Liver (tissue), 3 donors: Measurements from ENCODE around the gene TMEM204.

ENCODE experiments used
- RAD21 ChIP-seq, 2 donors: IDR thresholded peaks; 2 replicates each; pipeline ENCODE4 v1.6.1; 2016; ENCODE audit warnings: antibody characterized with exemption in 2 of 2, mild to moderate bottlenecking in 2 of 2
- RXRA ChIP-seq, 2 donors: IDR thresholded peaks; 2 replicates each; pipeline ENCODE4 v1.6.1; 2017 to 2018; ENCODE audit warnings: antibody characterized with exemption in 2 of 2, mild to moderate bottlenecking in 1 of 2
- SP1 ChIP-seq: IDR thresholded peaks from 2 replicates; pipeline ENCODE4 v1.6.1; 2018; ENCODE audit warnings: antibody characterized with exemption, mild to moderate bottlenecking
- TAF1 ChIP-seq: conservative IDR thresholded peaks from 2 replicates; pipeline ENCODE4 v1.6.1; 2016; ENCODE audit warnings: antibody characterized with exemption, mild to moderate bottlenecking
- YY1 ChIP-seq: IDR thresholded peaks from 2 replicates; pipeline ENCODE4 v1.6.1; 2016; ENCODE audit warnings: antibody characterized with exemption, mild to moderate bottlenecking
- ZBTB33 ChIP-seq: IDR thresholded peaks from 2 replicates; pipeline ENCODE4 v1.6.1; 2016; ENCODE audit warnings: antibody characterized with exemption
- TF ChIP-seq, protein P1 (sequence below): fragments of 150-350 bp; IDR thresholded peaks from 2 replicates; pipeline ENCODE4 v1.5.1; 2017; ENCODE audit warnings: improper control_type of control experiment, low read depth, low read length; ENCODE audit not compliant: missing input control
- TF ChIP-seq, protein P2 (sequence below): IDR thresholded peaks from 2 replicates; pipeline ENCODE4 v1.6.1; 2016; ENCODE audit warnings: antibody characterized with exemption, mild to moderate bottlenecking
- donor health status: healthy.
- donor health status: healthy.

DNA sequence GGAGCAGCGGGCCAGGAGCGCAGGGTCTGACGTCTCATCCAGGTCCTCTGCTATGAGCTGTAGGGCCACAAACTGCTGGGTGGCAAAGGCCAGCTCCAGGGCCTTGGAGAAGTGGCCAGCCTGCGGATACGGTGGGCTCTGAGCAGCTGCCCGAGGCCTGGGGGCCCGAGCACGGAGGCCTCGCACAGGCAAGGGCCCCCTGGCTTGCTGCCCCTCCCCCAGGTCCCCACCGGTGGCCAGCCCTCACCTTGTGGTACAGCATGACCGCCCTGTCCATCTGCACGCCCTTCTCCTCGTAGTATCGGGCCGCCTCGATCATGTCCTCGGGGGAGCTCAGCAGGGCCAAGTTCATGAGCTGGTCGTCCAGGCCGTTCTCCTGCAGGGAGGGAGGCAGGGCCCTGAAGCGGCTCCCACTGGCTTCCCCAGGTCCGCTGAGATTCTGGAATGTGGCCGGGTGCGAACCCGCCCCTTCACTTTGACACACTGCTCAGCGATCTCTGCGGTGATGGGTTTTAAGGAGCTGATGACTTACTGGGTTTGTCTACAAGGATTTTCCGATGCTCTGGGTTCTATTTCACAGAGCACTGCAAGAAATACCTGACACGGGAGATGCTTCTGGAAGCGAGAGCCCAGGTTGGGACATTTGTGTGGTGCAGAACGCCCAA is 9.8 kb upstream of the TMEM204 start:
- TF ChIP-seq, protein P1, sequence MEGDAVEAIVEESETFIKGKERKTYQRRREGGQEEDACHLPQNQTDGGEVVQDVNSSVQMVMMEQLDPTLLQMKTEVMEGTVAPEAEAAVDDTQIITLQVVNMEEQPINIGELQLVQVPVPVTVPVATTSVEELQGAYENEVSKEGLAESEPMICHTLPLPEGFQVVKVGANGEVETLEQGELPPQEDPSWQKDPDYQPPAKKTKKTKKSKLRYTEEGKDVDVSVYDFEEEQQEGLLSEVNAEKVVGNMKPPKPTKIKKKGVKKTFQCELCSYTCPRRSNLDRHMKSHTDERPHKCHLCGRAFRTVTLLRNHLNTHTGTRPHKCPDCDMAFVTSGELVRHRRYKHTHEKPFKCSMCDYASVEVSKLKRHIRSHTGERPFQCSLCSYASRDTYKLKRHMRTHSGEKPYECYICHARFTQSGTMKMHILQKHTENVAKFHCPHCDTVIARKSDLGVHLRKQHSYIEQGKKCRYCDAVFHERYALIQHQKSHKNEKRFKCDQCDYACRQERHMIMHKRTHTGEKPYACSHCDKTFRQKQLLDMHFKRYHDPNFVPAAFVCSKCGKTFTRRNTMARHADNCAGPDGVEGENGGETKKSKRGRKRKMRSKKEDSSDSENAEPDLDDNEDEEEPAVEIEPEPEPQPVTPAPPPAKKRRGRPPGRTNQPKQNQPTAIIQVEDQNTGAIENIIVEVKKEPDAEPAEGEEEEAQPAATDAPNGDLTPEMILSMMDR: no peak
- TF ChIP-seq SP1 (no peak), TAF1 (no peak), RAD21 (IDR thresholded peaks at IDR 0.05) (no peak), RXRA (IDR thresholded peaks at IDR 0.05) (no peak), YY1 (no peak), ZBTB33 (no peak)
- TF ChIP-seq, protein P2, sequence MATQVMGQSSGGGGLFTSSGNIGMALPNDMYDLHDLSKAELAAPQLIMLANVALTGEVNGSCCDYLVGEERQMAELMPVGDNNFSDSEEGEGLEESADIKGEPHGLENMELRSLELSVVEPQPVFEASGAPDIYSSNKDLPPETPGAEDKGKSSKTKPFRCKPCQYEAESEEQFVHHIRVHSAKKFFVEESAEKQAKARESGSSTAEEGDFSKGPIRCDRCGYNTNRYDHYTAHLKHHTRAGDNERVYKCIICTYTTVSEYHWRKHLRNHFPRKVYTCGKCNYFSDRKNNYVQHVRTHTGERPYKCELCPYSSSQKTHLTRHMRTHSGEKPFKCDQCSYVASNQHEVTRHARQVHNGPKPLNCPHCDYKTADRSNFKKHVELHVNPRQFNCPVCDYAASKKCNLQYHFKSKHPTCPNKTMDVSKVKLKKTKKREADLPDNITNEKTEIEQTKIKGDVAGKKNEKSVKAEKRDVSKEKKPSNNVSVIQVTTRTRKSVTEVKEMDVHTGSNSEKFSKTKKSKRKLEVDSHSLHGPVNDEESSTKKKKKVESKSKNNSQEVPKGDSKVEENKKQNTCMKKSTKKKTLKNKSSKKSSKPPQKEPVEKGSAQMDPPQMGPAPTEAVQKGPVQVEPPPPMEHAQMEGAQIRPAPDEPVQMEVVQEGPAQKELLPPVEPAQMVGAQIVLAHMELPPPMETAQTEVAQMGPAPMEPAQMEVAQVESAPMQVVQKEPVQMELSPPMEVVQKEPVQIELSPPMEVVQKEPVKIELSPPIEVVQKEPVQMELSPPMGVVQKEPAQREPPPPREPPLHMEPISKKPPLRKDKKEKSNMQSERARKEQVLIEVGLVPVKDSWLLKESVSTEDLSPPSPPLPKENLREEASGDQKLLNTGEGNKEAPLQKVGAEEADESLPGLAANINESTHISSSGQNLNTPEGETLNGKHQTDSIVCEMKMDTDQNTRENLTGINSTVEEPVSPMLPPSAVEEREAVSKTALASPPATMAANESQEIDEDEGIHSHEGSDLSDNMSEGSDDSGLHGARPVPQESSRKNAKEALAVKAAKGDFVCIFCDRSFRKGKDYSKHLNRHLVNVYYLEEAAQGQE: no peak
